OCI-M2 (cell line): ENCODE results near the gene FAM9A.
"Not testable (repeated sequence)": the region's sequence is repeated elsewhere in the genome, so short reads cannot be mapped to it uniquely, and the experiment has no call there.

Source experiments
- DNase-seq: peaks from one replicate; lab custom pipeline; 2025; ENCODE audit not compliant: unreplicated experiment; lab: John Stamatoyannopoulos, UW

FAM9A gene

DNA sequence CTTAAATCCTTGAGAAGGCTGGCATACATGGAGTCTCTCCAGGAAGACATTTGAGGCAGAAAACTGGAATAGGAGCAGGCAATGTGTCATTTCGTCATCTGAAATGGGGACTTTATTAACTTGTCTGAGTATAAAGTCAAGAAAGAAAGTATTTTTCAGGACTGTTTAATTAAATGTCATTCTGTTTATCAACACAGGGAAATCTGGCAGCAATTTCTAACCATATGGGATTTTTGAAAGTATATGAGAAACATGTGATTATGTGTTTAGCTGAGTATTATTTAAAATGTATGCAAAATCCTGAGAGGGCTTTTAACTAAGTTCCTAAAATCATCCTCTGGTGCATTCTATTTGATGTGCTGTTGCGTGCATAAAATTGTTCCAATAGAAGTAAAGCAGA is 3.9 kb upstream of the FAM9A start:
- DNase-seq: no peak

DNA sequence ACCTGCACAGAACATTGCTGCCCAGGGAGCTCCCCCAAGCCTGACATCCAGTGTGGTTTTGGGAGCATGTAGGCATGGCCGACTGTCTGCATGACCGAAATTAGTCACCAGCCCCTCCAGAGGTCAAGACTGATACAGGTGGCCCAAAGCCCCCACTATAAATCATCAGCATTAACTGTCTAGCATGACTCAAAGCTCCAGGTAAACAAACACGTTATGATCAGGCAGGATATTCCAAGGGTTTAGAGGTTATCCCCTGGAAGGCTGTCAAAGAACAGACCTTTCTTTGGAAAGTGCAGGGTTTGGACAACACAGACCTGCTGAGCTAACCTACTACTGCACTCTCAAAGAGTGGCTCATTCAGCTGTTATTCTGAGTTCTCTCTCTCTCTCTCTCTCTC is 2.1 kb upstream of the FAM9A start:
- no peak for DNase-seq

- DNase-seq: not testable (repeated sequence)
Measured at GRCh38 chrX:8800351-8800750, 832 bp downstream of the FAM9A start.

- DNase-seq: not testable (repeated sequence)
Measured at GRCh38 chrX:8799281-8799680, 1.9 kb downstream of the FAM9A start.

DNA sequence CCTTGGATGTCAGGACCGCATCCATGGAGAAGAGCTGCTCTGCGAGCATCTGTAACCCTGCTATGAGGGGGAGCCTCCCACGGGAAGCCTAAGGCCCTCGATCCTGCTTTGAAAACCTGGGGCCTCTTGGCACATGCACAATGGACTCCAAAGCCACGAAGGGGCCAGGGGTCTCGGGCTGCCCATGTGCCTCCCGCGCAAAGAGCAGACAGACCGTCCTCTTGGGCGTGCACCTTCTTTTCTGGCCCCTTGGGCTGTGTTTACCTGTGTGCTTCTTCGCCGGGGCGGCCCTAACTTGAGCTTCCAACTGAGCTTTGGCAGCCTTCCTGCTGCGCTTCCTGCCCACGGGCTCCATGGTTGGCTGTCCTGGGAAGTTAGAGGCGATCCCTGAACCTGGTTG is 2.5 kb downstream of the FAM9A start:
- not testable (repeated sequence) for DNase-seq

GRCh38 chrX:8787119-8787518 is 14.1 kb downstream of the FAM9A start:
- not testable (repeated sequence) for DNase-seq

- no peak for DNase-seq
Measured at GRCh38 chrX:8784162-8784561, 17.0 kb downstream of the FAM9A start.

DNA sequence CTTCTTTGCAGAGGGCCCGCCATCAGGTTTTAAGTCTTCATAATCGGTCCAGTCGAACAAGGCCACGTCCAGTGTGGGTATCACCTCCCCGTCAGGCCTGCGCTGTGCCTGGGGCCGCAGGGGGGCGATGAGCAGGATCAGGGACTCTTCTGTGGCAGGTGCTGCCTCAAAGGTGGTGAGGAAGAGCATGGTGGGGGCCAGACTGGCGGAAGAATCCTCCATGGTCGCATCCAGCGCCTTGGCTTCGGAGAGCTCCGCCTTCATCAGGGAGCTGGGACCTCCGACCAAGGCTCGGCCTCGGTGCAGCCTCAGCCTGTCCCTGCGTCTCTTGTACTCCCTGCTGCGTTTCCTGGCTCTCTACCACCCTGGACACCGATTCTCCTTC is 17.5 kb downstream of the FAM9A start:
- no peak for DNase-seq

- no peak for DNase-seq
Measured at GRCh38 chrX:8783097-8783713, 18.0 kb downstream of the FAM9A start.

DNA sequence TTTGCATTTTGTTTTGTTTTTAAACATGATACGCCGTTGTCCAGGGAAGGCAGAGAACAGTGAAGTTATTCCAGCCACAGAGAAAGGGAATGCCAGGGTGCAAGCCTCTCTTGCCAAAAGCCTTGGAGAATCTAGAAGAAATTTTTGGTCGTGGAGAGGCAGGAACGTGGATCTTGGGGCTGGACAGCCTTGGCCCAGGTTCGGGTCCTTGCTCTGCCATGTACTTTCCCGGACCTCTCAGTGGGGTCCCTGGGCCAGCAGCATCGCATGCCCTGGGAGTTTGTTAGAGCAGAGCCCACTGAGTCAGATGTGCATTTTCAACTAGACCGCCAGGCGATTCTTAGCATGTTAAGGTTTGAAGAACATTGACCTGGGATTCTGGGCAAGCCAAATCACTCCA is 18.6 kb downstream of the FAM9A start:
- no peak for DNase-seq

- DNase-seq: not testable (repeated sequence)
Measured at GRCh38 chrX:8781921-8782320, 19.3 kb downstream of the FAM9A start.

- no peak for DNase-seq
Measured at GRCh38 chrX:8773117-8773516, 28.1 kb downstream of the FAM9A start.

GRCh38 chrX:8760021-8760420 is 41.2 kb downstream of the FAM9A start:
- no peak for DNase-seq

- DNase-seq: not testable (repeated sequence)
Measured at GRCh38 chrX:8758706-8759105, 42.5 kb downstream of the FAM9A start.

DNA sequence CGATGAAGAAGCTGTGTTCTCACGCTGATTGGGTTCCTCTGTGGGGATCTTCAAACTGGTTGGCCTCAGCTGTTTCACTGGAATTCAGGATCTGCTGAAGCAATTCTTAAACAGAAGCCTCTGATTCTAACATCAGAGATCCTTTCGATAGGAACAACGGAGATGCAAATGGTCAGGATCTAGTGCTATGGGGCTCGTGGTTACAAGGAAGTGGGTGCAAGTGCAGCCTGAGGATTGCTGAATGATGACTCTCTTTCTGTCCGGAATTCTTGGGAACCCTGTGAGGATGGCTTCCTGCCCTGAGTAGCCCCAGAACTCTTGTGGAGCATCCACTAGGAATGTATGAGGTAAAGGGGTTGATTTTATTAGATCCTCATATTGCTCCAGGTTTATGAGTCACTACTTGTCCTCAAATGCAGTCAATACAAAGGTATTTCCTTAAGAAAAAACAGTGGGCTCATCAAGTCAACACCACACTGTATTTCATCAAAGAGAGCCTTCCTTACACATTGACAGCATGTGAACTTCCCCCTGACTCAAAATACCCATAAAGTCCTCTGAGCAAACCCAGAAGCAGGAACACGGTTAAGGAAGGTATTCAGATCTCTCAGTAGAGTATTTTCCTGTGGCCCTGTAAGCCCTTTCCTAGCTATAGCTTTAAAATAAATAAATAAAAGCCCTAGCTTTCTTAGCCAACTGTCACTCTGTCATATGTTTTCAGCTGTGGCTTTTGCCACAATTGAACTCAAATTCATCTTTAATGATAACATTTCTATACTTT is 43.4 kb downstream of the FAM9A start:
- DNase-seq: not testable (repeated sequence)

DNA sequence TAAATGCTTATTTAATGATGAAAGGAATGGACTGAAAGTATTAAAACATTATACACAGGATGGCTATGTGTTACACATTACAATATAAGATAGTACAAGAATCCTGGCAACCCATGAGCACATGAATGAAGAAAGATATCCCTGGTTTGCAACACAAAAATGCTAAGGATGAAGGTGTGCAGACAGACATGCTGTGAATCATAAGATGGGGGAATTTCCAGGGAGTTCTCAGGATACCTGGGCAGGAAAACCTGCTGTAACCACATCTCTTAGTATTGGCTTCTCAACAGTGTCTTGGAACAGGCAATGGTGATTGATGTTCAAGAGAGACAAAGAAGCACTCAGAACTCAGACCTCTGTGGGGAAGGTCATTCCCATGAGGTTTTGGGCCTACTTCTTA is 45.4 kb downstream of the FAM9A start:
- DNase-seq: no peak

DNA sequence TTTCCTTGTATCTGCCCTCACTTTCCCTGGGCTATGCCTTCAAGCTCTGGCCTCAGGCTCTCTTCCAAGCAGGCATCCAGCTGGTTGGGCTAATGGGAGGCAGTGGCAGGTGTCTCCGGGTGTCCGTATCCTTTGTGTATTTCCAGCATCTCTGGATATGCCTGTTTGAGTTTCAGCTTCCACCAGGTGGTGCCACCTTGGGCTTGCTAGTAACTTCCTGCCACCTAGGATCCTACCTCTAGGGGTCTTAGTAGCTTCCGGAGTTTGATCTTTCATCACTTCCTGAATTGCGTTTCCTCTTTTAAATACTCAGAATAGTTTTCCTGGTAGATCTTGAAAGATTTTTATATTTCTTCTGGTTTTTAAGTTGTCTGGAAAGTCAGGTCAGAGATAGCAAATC is 46.1 kb downstream of the FAM9A start:
- DNase-seq: no peak

GRCh38 chrX:8749697-8750096 is 51.5 kb downstream of the FAM9A start:
- no peak for DNase-seq

- no peak for DNase-seq
Measured at GRCh38 chrX:8748855-8749254, 52.3 kb downstream of the FAM9A start.

DNA sequence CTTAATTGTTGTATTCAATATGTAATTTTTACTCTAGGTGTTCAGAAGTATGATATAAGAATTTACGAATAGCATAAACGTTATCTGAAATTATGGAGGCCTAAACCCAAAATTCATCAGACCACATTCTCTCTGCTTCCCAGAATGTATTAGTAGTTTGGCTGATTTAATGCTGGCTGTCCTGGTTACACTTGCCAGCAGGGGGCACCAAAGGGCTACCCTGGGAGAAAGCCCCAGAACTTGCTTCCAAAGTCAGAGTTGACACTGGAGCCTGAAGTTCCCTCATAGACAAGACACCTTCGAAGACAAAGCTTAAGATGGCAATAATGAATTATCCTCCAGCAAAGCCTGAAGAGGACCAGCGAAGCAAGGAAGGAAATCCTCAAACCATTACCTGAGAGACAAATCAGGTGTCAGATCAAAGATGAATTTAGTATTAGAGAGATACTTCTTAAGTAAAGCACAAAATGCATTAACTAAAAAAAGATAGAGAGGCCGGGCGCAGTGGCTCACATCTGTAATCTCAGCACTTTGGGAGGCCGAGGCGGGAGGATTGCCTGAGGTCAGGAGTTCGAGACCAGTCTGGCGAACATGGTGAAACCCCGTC is 58.0 kb downstream of the FAM9A start:
- DNase-seq: no peak

DNA sequence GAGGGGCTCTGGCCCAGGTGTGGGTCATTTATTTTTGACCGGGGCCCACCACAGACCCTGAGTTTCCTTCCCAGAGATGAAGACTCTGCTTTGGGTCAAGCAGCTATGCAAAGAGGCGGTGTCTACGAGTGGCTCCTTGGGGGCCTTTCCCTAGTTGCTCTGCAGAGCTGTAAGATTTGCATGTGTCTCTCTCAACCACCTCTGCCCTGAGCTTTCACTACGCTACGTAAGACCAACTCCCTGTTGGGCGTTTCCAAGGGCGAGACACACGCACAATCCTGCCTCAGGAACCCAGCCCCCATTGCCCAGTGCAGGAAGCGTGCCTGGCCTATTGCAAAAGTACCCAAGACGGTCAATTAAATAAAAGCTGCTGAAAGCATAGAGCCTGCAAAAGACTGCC is 59.2 kb downstream of the FAM9A start:
- DNase-seq: no peak
